Liver (tissue), 9 donors: ENCODE data around the gene ANO4. TPM values are rescaled to one million over a fixed set of nuclear protein-coding genes. Genes with fewer than 3 reads are reported as not detected.
A peak's percentile ranks its signal among the peaks of the same experiment; 100 is the strongest.

ENCODE experiments used
- DNase-seq: peaks from one replicate; pipeline ENCODE4 v3.0.0-alpha.2; 2017; ENCODE audit warnings: low spot score
- H3K27ac ChIP-seq, 2 donors: one replicate each; pipeline ENCODE4 v1.7.0; 2013; ENCODE audit warnings: inconsistent platforms in 2 of 2, low read length in 2 of 2, control low read depth in 1 of 2, low read depth in 1 of 2, mild to moderate bottlenecking in 1 of 2
- H3K27me3 ChIP-seq, 4 donors: one replicate each; pipeline versions ENCODE4 v1.6.1 to v1.7.0; 2013; ENCODE audit warnings: low read length in 3 of 4, inconsistent platforms in 1 of 4, mild to moderate bottlenecking in 1 of 4, moderate library complexity in 1 of 4; ENCODE audit not compliant: control insufficient read depth in 4 of 4, insufficient read depth in 4 of 4
- H3K36me3 ChIP-seq, 4 donors: one replicate each; pipeline versions ENCODE4 v1.6.1 to v1.7.0; 2013; ENCODE audit warnings: low read length in 3 of 4, mild to moderate bottlenecking in 3 of 4, low read depth in 1 of 4, moderate library complexity in 1 of 4; ENCODE audit not compliant: control insufficient read depth in 4 of 4, insufficient read depth in 3 of 4
- H3K4me1 ChIP-seq, 4 donors: one replicate each; pipeline versions ENCODE4 v1.6.1 to v1.7.0; 2013; ENCODE audit warnings: low read length in 3 of 4, mild to moderate bottlenecking in 3 of 4, moderate library complexity in 1 of 4; ENCODE audit not compliant: control insufficient read depth in 4 of 4, insufficient read depth in 4 of 4
- H3K4me3 ChIP-seq, 3 donors: one replicate each; pipeline versions ENCODE4 v1.6.1 to v1.7.0; 2013; ENCODE audit warnings: low read length in 3 of 3, control low read depth in 1 of 3, low read depth in 1 of 3, mild to moderate bottlenecking in 1 of 3
- H3K9ac ChIP-seq, 2 donors: one replicate each; pipeline ENCODE4 v1.7.0; 2013; ENCODE audit warnings: low read length in 2 of 2, mild to moderate bottlenecking in 2 of 2, moderate library complexity in 2 of 2, control low read depth in 1 of 2, low read depth in 1 of 2
- H3K9me3 ChIP-seq, 4 donors: one replicate each; pipeline versions ENCODE4 v1.6.1 to v1.7.0; 2013; ENCODE audit warnings: low read length in 3 of 4; ENCODE audit not compliant: control insufficient read depth in 4 of 4
- EGR1 ChIP-seq, 2 donors: IDR thresholded peaks; 2 replicates each; pipeline ENCODE4 v1.6.1; 2016 to 2018; ENCODE audit warnings: antibody characterized with exemption in 2 of 2, low read depth in 2 of 2
- FOXA1 ChIP-seq: IDR thresholded peaks from 2 replicates; pipeline ENCODE4 v1.6.1; 2016; ENCODE audit warnings: antibody characterized with exemption
- FOXA2 ChIP-seq: IDR thresholded peaks from 2 replicates; pipeline ENCODE4 v1.6.1; 2016; ENCODE audit warnings: antibody characterized with exemption
- GABPA ChIP-seq, 2 donors: IDR thresholded peaks in 1 of 2; conservative IDR thresholded peaks in 1 of 2; 2 replicates each; pipeline ENCODE4 v1.6.1; 2016; ENCODE audit warnings: antibody characterized with exemption in 2 of 2, mild to moderate bottlenecking in 1 of 2, moderate library complexity in 1 of 2
- HNF4A ChIP-seq, 2 donors: conservative IDR thresholded peaks; 2 replicates each; pipeline ENCODE4 v1.6.1; 2016; ENCODE audit warnings: antibody characterized with exemption in 2 of 2, mild to moderate bottlenecking in 2 of 2
- HNF4G ChIP-seq: IDR thresholded peaks from 2 replicates; pipeline ENCODE4 v1.6.1; 2016; ENCODE audit warnings: antibody characterized with exemption
- MAX ChIP-seq: IDR thresholded peaks from 2 replicates; pipeline ENCODE4 v1.6.1; 2016; ENCODE audit warnings: antibody characterized with exemption
- NR2F2 ChIP-seq: IDR thresholded peaks from 2 replicates; pipeline ENCODE4 v1.6.1; 2016; ENCODE audit warnings: antibody characterized with exemption
- RAD21 ChIP-seq, 2 donors: IDR thresholded peaks; 2 replicates each; pipeline ENCODE4 v1.6.1; 2016; ENCODE audit warnings: antibody characterized with exemption in 2 of 2, mild to moderate bottlenecking in 2 of 2
- REST ChIP-seq: IDR thresholded peaks from 2 replicates; pipeline ENCODE4 v1.6.1; 2016; ENCODE audit warnings: antibody characterized with exemption, mild to moderate bottlenecking
- RXRA ChIP-seq, 2 donors: IDR thresholded peaks; 2 replicates each; pipeline ENCODE4 v1.6.1; 2017 to 2018; ENCODE audit warnings: antibody characterized with exemption in 2 of 2, mild to moderate bottlenecking in 1 of 2
- TAF1 ChIP-seq: conservative IDR thresholded peaks from 2 replicates; pipeline ENCODE4 v1.6.1; 2016; ENCODE audit warnings: antibody characterized with exemption, mild to moderate bottlenecking
- ZBTB33 ChIP-seq: IDR thresholded peaks from 2 replicates; pipeline ENCODE4 v1.6.1; 2016; ENCODE audit warnings: antibody characterized with exemption
- WGBS: extraction: QIAGEN DNeasy Blood & Tissue Kit; methylation state at CpG from one replicate; pipeline ENCODE4 v1.1.7; 2013; 5-methylcytosine and 5-hydroxymethylcytosine counted together
- polyA plus RNA-seq, 2 donors: library from polyadenylated mRNA; stranded (reverse) in 1 of 2; unstranded in 1 of 2; fragments of 200-250 nt in 1 of 2; fragments of >200 nt in 1 of 2; fragmentation: Nextera tagmentation in 1 of 2; extraction: Ambion mirVana in 1 of 2; gene quantifications; one replicate each; pipeline versions ENCODE4 v1.2.1 to v1.2.3, GENCODE V29; 2013 to 2015
- total RNA-seq, 2 donors: library from RNA; depleted of rRNA; stranded (reverse); fragments of >200 nt; gene quantifications; one replicate each; pipeline ENCODE4 v1.2.3, GENCODE V29; 2014
- TF ChIP-seq, protein P1 (sequence below): fragments of 150-350 bp; IDR thresholded peaks from 2 replicates; pipeline ENCODE4 v1.5.1; 2017; ENCODE audit warnings: improper control_type of control experiment, low read depth, low read length; ENCODE audit not compliant: missing input control
- TF ChIP-seq, protein P2 (sequence below): IDR thresholded peaks from 2 replicates; pipeline ENCODE4 v1.6.1; 2016; ENCODE audit warnings: antibody characterized with exemption
- donor health status: healthy.
- donor health status: healthy.
- donor health status: healthy.
- donor health status: healthy.
- donor health status: healthy.

Gene ANO4
- total and polyA plus RNA-seq, 4 donors, result 0.08 to 2.2 (median 0.17) TPM; not detected in 1

DNA sequence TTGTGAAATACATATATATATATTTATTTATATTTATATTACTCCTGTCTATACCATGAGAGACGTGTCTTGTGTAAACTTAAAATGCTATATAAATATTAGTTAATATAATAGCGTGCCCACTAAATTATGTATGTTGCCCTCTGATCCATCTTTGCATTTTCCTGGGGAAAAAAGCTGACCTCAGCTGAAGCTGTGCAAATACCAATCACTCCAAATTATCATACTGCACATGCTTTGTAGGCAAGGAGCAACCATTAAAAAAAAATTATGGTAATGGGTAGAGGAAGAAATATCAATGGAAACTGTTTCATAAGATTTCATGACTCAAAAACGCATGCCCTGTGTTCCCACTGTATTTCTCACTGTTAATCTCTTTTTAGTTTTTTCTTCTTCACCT is 179.8 kb downstream of the ANO4 start:
- no peak overlapping the region for H3K27ac ChIP-seq
- 49% methylated on average over 3 of the region's 3 CpGs for WGBS
- H3K4me3 ChIP-seq, result no peak overlapping the region
- H3K9ac ChIP-seq, result no peak overlapping the region
- H3K4me1 ChIP-seq, result no peaks in the 10 kb centered on the region
- DNase-seq, result no peak
- no peaks in the 10 kb centered on the region for H3K36me3 ChIP-seq
- no peaks in the 10 kb centered on the region for H3K9me3 ChIP-seq
- no peak for TF ChIP-seq HNF4A (conservative IDR thresholded peaks at IDR 0.05)
- TF ChIP-seq ZBTB33, result no peak
- no peak for TF ChIP-seq GABPA (IDR thresholded peaks at IDR 0.05 in 1 of 2, conservative IDR thresholded peaks at IDR 0.05 in 1 of 2)
- no peak for TF ChIP-seq TAF1
- no peak for TF ChIP-seq MAX
- no peak for TF ChIP-seq REST
- TF ChIP-seq, protein P1, sequence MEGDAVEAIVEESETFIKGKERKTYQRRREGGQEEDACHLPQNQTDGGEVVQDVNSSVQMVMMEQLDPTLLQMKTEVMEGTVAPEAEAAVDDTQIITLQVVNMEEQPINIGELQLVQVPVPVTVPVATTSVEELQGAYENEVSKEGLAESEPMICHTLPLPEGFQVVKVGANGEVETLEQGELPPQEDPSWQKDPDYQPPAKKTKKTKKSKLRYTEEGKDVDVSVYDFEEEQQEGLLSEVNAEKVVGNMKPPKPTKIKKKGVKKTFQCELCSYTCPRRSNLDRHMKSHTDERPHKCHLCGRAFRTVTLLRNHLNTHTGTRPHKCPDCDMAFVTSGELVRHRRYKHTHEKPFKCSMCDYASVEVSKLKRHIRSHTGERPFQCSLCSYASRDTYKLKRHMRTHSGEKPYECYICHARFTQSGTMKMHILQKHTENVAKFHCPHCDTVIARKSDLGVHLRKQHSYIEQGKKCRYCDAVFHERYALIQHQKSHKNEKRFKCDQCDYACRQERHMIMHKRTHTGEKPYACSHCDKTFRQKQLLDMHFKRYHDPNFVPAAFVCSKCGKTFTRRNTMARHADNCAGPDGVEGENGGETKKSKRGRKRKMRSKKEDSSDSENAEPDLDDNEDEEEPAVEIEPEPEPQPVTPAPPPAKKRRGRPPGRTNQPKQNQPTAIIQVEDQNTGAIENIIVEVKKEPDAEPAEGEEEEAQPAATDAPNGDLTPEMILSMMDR, result no peak
- TF ChIP-seq NR2F2, result no peak
- no peaks in the 10 kb centered on the region for H3K27me3 ChIP-seq

DNA sequence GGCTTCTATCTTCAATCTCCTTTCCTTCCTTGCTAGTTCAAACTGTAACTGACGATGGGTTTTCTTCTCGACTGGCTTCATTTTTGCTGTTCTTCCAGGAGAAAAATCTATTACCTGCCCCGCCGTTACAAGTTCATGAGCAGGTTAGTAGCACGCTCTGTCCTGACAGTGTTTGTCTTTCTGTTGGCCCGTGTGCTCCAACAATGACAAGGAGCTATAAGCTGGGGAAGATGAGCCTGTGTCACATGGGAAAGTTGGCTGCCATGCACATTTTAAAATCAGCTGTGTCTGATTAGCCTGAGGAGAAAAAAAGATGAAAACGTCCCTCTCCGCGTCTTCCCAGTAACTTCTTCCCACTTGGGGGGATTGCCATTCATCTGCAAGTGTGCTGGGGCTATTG is 180.2 kb downstream of the ANO4 start:
- no peak overlapping the region for H3K4me3 ChIP-seq
- H3K36me3 ChIP-seq, result no peaks in the 10 kb centered on the region
- H3K9ac ChIP-seq, result no peak overlapping the region
- no peaks in the 10 kb centered on the region for H3K4me1 ChIP-seq
- H3K27me3 ChIP-seq, result no peaks in the 10 kb centered on the region
- 46% methylated on average over 9 of the region's 9 CpGs for WGBS
- H3K27ac ChIP-seq, result no peak overlapping the region
- no peaks in the 10 kb centered on the region for H3K9me3 ChIP-seq
- DNase-seq, result no peak
- TF ChIP-seq FOXA2 (no peak), RXRA (IDR thresholded peaks at IDR 0.05) (peak in 1 of 2 donors; percentile 34), EGR1 (IDR thresholded peaks at IDR 0.05; ENCODE audit: low read depth in 2 of 2) (no peak), MAX (no peak), HNF4A (conservative IDR thresholded peaks at IDR 0.05) (peak in 1 of 2 donors; percentile 21), RAD21 (IDR thresholded peaks at IDR 0.05) (no peak), GABPA (IDR thresholded peaks at IDR 0.05 in 1 of 2, conservative IDR thresholded peaks at IDR 0.05 in 1 of 2) (no peak), HNF4G (no peak), REST (no peak), FOXA1 (no peak), NR2F2 (no peak)
- TF ChIP-seq, protein P2, sequence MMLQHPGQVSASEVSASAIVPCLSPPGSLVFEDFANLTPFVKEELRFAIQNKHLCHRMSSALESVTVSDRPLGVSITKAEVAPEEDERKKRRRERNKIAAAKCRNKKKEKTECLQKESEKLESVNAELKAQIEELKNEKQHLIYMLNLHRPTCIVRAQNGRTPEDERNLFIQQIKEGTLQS, result no peak
- TF ChIP-seq, protein P1, result no peak
